Activated naive CD4-positive, alpha-beta T cell treated with anti-CD3 and anti-CD28 coated beads, Interleukin-2, amount 10 ng/mL, durations not matched to agents 7 days and 5 days (primary cell): Measurements from ENCODE around the gene FRMD4B.
"Not testable (repeated sequence)": the region's sequence is repeated elsewhere in the genome, so short reads cannot be mapped to it uniquely, and the experiment has no call there.

Experiments
- CTCF ChIA-PET: fragments of 350-600 bp; sonication (Branson Sonifier 250); formaldehyde crosslinking; loops from one replicate; lab custom pipeline; 2021; ENCODE audit warnings: antibody characterized with exemption; lab: Charles Lee
- DNase-seq: peaks from one replicate; pipeline ENCODE4 v3.0.0-alpha.2; 2020
- H3K27ac Mint-ChIP-seq: one replicate; pipeline ENCODE4 v1.8.0; 2021; ENCODE audit warnings: mild to moderate bottlenecking, moderate library complexity, mixed read lengths
- H3K27me3 Mint-ChIP-seq: one replicate; pipeline ENCODE4 v1.8.0; 2021; ENCODE audit warnings: mild to moderate bottlenecking, mixed read lengths
- H3K36me3 Mint-ChIP-seq: one replicate; pipeline ENCODE4 v1.8.0; 2021; ENCODE audit warnings: mixed read lengths
- H3K4me1 Mint-ChIP-seq: one replicate; pipeline ENCODE4 v1.8.0; 2021; ENCODE audit warnings: mixed read lengths
- H3K4me3 Mint-ChIP-seq: one replicate; pipeline ENCODE4 v1.8.0; 2021; ENCODE audit warnings: mild to moderate bottlenecking, moderate library complexity, mixed read lengths
- H3K9me3 Mint-ChIP-seq: one replicate; pipeline ENCODE4 v1.8.0; 2021; ENCODE audit warnings: mixed read lengths

The FRMD4B gene

DNA sequence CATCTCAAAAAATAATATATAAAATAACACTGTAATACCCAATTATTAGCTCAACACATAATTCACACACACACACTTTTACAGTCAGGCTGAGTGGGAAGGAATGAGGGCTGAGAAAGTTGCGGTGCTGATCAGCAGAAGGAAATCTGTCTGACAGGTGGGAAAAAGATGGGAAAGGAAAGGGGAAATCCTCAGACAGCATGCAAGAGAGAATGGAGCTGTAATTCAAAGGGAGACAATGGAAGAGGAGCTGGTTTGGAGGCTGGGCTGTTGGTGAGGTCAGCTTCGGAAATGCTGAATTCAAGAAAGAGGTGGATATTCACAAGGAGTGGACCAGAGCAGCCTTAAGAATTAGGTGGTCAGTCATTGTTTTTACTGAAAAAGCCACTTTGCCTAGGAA is 141.8 kb downstream of the FRMD4B start:
- Mint-ChIP-seq H3K9me3 (no peaks in the 10 kb centered on the region), H3K4me1 (peaks cover under 1% of the 10 kb centered on the region), H3K36me3 (no peaks in the 10 kb centered on the region), H3K27ac (no peak overlapping the region), H3K27me3 (peaks cover 3% of the 10 kb centered on the region), H3K4me3 (no peak overlapping the region)
- DNase-seq: no peak
- CTCF ChIA-PET: interaction anchor here (1.2 kb wide), 1 partner anchor 82 kb away, joined by 5 read pairs; no protein-coding TSS in a partner anchor

DNA sequence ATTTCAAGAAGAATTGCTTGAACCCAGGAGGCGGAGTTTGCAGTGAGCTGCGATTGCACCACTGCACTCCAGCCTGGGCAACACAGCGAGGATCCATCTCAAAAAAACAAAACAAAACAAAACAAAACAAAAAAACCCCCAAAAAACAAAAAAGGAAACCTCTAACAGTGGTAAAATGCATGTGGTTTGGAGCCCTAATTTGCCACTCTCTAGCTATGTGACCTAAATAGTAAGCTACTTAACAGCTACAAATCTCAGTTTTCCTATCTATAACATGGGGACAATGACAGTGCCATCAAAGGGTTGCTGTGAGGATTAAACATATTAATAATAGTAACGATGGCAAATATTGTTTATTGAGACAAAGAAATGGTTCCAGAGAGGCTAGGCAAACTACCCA is 144.1 kb downstream of the FRMD4B start:
- Mint-ChIP-seq H3K4me3 (no peak overlapping the region), H3K36me3 (no peaks in the 10 kb centered on the region), H3K4me1 (peaks cover 3% of the 10 kb centered on the region), H3K27me3 (peaks cover 3% of the 10 kb centered on the region), H3K9me3 (no peaks in the 10 kb centered on the region), H3K27ac (no peak overlapping the region)
- CTCF ChIA-PET: no interaction called here
- DNase-seq: no peak

DNA sequence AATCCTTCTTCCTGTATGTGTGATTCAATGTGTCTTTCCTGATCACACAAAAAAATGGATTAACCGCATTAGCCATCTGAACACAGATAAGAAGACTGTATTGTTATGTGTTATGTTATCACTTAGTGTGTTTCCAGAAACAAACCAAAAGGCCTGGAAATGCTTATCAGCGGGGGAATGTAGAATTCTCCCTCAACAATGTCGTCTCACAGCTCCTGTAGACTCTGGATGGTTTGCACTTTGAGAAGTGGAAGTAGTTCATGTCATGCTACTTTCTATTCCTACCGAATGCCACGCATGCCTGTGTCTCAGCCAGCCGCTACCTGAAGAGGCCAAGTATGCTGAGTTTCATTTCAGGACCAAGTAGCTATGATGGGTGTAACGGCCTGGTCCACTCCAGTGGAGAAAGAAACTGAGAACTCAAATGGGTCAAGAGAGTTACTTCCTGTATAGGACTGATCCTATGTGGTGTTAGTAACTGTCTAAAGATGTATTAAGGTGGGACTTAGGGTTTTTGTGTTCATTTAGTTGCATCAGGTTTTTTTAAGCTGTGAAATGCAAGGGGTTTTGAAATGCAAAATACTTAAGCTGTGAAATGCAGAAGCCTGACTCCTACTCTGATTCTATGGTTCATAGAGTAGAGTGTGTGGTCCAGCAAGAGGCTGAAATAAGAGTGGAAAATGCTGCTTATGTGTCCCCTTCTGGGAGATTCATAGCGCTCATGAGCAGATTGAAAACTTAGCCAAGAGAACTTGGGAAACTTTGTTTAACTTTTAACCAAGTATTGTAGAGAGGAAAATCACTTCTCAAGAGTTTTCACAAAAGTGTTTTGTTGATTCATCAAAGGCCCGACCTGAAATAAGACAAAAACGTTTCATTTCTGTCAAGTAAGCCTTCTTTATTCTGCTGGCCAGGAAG is 145.0 kb downstream of the FRMD4B start:
- no peak overlapping the region for H3K4me3 Mint-ChIP-seq
- CTCF ChIA-PET: no interaction called here
- no peaks in the 10 kb centered on the region for H3K27me3 Mint-ChIP-seq
- H3K27ac Mint-ChIP-seq: no peak overlapping the region
- DNase-seq: no peak
- H3K4me1 Mint-ChIP-seq: peaks cover 12% of the 10 kb centered on the region
- no peaks in the 10 kb centered on the region for H3K9me3 Mint-ChIP-seq
- H3K36me3 Mint-ChIP-seq: no peaks in the 10 kb centered on the region

DNA sequence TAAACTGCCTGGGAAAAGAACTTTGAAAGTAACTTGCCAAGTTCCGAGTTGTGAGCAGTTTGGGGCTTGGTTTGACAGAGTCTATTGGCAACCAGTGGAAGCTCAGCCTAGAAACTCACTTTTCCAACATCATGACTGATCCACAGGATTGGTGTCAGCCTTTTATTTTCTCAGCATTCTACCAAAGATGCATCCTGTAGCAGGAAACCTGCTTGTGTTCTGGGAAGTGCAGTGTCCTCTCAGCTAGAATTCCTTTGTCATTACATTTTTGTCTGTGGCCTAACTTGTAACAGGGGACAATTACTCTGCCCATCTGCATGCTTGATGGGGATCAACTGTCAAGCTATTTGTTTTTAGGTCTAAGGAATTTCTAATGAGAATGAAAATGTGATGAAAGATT is 146.8 kb downstream of the FRMD4B start:
- no peak overlapping the region for H3K27ac Mint-ChIP-seq
- no peaks in the 10 kb centered on the region for H3K9me3 Mint-ChIP-seq
- no peak overlapping the region for H3K4me3 Mint-ChIP-seq
- peaks cover 20% of the 10 kb centered on the region for H3K4me1 Mint-ChIP-seq
- H3K36me3 Mint-ChIP-seq: no peaks in the 10 kb centered on the region
- CTCF ChIA-PET: interaction anchor here (0.6 to 1.1 kb wide), 2 partner anchors 31 to 213 kb away, joined by 3 to 4 read pairs; no protein-coding TSS in a partner anchor
- no peaks in the 10 kb centered on the region for H3K27me3 Mint-ChIP-seq
- DNase-seq: no peak

DNA sequence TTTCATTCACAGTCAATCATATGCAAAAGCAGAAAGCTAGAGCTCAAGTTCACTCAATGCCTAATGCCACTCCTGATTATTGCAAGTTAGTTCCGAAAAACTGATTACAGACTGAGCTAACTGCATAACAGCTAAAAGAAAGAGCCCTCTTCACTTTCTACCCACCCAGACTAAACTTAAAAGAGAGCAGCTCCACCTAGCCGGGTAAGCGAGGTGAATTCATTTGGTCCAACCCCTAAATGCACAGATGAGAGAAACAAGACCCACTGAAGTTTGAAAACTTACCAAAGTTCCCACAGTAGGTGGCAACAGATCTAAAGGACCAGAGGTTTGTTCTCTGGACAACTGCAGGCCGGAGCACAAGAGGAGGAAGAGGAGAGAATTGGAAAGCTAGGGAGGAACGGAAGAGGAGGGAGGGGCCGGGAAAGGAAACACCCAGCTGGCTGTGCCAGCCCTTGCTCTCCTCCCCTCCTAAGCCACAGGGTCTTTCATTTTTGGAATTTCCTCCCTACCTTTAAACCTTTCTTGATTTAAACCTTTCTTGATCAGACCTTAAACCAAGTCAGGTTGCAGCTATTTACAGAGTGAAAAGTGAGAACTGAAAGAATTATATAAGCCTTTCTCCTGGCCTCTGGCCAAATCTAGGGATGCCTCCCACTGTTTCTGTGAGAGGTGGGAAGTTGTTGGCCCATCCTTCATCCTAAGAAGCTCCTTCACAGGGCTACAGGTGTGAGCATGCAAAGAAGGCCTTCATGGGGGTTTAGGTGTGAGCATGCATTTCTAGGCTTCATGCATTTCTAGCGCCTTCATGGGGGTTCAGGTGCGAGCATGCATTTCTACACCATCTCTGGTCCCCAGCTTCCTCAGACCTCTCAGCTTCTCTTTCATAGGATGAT is 148.8 kb downstream of the FRMD4B start:
- Mint-ChIP-seq H3K4me3 (peak overlapping the region; percentile 35), H3K27ac (no peak overlapping the region), H3K9me3 (no peaks in the 10 kb centered on the region), H3K4me1 (peaks cover 20% of the 10 kb centered on the region), H3K27me3 (no peaks in the 10 kb centered on the region), H3K36me3 (no peaks in the 10 kb centered on the region)
- no peak for DNase-seq
- CTCF ChIA-PET: interaction anchor here (0.6 to 2.3 kb wide), 12 partner anchors 16 to 172 kb away, joined by 3 to 19 read pairs (median 4); partner anchors contain the start of gene LMOD3

DNA sequence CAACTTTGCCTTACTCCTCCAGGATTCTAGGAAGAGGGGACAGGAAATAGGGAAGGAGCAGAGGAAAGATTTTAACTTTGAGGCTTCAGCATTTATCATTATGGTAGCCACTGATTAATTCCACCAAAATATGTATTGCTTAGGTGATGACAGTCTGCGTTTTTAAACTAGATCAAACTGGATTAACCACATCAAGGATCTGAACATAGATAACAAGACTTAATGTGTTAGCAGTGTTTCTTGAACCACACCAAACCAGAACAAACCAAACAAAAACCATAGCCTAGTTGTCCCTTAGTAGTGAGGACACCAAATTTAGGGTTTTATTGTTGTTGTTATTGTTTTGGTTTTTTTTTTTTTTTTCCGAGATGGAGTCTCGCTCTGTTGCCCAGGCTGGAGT is 150.0 kb downstream of the FRMD4B start:
- no peaks in the 10 kb centered on the region for H3K36me3 Mint-ChIP-seq
- H3K27ac Mint-ChIP-seq: peak overlapping the region; percentile 49
- H3K4me3 Mint-ChIP-seq: no peak overlapping the region
- no peaks in the 10 kb centered on the region for H3K9me3 Mint-ChIP-seq
- H3K4me1 Mint-ChIP-seq: peaks cover 20% of the 10 kb centered on the region
- DNase-seq: no peak
- CTCF ChIA-PET: interaction anchor here (1.4 to 2.3 kb wide), 4 partner anchors 41 to 173 kb away, joined by 4 to 19 read pairs (median 6); partner anchors contain the start of gene LMOD3
- no peaks in the 10 kb centered on the region for H3K27me3 Mint-ChIP-seq

DNA sequence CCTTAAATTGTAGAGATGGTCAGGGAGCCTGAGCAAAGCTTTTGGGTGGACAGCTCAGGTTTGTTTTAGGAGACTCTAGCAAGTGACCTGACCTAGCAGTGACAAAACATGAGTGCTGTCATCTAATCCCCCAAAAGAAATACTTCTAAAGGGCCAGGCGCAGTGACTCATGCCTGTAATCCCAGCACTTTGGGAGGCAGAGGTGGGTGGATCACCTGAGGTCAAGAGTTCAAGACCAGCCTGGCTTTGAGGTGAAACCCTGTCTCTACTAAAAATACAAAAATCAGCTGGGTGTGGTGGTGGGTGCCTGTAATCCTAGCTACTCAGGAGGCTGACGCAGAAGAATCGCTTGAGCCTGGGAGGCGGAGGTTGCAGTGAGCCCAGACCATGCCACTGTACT is 150.7 kb downstream of the FRMD4B start:
- H3K4me3 Mint-ChIP-seq, H3K36me3 Mint-ChIP-seq, DNase-seq, H3K27me3 Mint-ChIP-seq, H3K27ac Mint-ChIP-seq, H3K9me3 Mint-ChIP-seq: not testable (repeated sequence)
- peaks cover 20% of the 10 kb centered on the region for H3K4me1 Mint-ChIP-seq
- CTCF ChIA-PET: interaction anchor here (1.5 kb wide), 1 partner anchor 40 kb away, joined by 6 read pairs; no protein-coding TSS in a partner anchor

DNA sequence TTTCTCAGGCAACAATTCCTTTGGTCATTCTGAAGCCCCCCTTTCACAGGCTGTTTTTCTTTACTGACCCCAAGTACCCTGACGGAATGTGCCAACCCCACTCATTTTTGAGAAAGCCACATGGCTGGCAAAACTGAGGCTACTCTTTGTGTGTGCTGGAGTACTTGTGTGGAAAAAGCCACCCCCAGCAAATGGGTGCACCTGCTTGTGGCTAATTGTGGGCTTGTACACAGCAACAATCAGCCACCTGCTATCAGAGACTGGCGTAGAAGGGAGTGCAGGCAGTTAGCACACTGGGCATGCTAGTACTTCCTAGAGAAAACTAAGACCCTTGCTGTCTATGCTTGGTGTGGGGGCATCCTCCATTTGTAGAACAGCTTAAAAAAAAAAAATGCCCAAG is 153.4 kb downstream of the FRMD4B start:
- Mint-ChIP-seq H3K4me3 (no peak overlapping the region), H3K9me3 (no peaks in the 10 kb centered on the region), H3K4me1 (peaks cover 20% of the 10 kb centered on the region), H3K27ac (no peak overlapping the region), H3K36me3 (no peaks in the 10 kb centered on the region), H3K27me3 (no peaks in the 10 kb centered on the region)
- CTCF ChIA-PET: no interaction called here
- DNase-seq: no peak

DNA sequence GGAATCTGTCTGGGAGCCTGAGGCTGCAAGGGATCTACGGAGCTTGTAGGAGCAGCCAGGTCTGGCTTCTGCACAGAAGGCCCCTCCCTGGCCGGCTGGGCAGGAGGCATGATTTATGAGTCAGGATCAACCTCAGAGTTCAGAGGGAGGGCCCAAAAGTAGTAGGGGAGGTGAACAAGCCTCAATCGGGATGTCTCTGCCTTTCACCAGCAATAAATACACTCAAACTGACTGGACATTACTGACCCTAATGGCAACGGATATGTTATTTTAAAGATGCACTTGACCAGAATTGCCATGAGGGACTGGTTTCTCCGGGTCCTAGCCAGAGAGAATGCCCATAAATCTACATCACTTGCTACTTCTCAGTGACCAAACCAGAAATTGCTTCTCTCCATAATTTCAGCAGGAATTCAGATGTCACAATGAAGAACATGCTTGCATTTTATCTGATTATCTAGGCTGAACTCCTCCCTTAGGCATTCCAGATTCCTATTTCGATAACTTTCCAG is 153.9 kb downstream of the FRMD4B start:
- Mint-ChIP-seq H3K9me3 (no peaks in the 10 kb centered on the region), H3K36me3 (no peaks in the 10 kb centered on the region), H3K4me3 (no peak overlapping the region), H3K27ac (no peak overlapping the region), H3K27me3 (no peaks in the 10 kb centered on the region), H3K4me1 (peaks cover 18% of the 10 kb centered on the region)
- CTCF ChIA-PET: no interaction called here
- DNase-seq: no peak

DNA sequence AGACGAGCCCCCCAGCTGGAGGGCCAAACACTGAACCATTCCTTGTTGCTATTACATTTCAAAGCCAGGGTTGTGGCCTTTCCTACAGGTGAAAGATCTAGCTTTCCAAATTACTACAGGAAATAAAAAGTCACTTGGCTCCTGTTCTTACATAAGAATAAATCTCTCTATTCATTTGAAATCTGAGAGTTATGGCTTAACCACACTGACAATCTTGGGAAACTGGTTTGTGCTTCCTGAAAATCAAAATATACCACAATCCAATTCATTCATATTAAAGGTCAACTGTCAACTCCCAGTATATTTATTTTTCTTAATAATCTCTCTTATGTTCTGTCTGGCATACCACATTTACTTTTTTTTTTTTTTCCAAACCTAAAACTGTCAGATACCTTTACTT is 159.8 kb downstream of the FRMD4B start:
- Mint-ChIP-seq H3K27ac (no peak overlapping the region), H3K4me1 (no peaks in the 10 kb centered on the region), H3K27me3 (no peaks in the 10 kb centered on the region), H3K36me3 (peaks cover 2% of the 10 kb centered on the region), H3K9me3 (no peaks in the 10 kb centered on the region), H3K4me3 (no peak overlapping the region)
- no peak for DNase-seq
- CTCF ChIA-PET: interaction anchor here (1.2 kb wide), 1 partner anchor 80 kb away, joined by 3 read pairs; no protein-coding TSS in a partner anchor

DNA sequence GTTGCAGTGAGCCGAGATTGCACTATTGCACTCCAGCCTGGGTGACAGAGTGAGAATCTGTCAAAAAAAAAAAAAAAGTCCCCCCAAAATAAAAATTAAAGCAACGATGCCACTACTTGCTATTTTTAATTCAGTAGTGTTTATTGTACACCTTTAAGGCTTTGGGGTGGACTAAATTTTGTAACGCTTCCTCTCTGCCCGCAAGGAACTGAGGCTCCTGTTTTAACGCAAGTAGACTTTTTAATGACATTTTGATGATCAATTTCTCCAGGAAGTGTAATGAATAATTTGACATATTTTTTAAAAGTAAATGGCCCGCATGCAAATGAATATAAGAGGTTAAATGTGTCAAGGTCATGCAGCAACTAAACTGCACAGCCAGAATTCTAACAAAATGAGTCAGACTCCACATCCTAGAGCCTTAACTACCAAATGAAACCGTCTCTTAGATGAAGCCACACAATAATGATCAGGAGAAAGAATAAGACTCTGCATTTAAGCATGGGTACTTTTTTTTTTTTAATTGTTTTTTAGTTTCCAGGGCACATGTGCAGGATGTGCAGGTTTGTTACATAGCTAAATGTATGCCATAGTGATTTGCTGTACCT is 166.7 kb downstream of the FRMD4B start:
- CTCF ChIA-PET: no interaction called here
- no peaks in the 10 kb centered on the region for H3K27me3 Mint-ChIP-seq
- H3K36me3 Mint-ChIP-seq: peaks cover 10% of the 10 kb centered on the region
- no peak overlapping the region for H3K27ac Mint-ChIP-seq
- no peaks in the 10 kb centered on the region for H3K9me3 Mint-ChIP-seq
- H3K4me3 Mint-ChIP-seq: no peak overlapping the region
- no peak for DNase-seq
- peaks cover 5% of the 10 kb centered on the region for H3K4me1 Mint-ChIP-seq

DNA sequence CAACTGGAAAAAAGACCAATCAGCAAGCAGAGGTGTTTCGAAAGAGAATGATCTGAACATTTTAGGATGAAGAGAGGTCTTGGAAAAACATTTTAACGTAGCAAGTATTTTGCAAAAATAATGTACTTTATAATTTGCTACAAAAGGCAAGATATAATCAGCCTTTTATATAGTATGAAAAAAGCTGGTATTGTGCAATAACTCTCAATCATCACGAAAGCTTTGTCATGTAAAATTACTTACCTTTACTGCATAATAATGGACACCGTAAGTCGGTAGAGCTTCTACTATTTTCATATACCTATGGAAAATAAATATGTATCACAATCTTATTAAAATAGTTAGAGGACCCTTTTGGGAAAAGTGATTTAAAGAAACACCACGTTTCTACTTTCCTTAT is 167.8 kb downstream of the FRMD4B start:
- DNase-seq: no peak
- CTCF ChIA-PET: no interaction called here
- Mint-ChIP-seq H3K4me1 (peaks cover 13% of the 10 kb centered on the region), H3K27me3 (no peaks in the 10 kb centered on the region), H3K9me3 (no peaks in the 10 kb centered on the region), H3K36me3 (peaks cover 10% of the 10 kb centered on the region), H3K27ac (no peak overlapping the region), H3K4me3 (no peak overlapping the region)

DNA sequence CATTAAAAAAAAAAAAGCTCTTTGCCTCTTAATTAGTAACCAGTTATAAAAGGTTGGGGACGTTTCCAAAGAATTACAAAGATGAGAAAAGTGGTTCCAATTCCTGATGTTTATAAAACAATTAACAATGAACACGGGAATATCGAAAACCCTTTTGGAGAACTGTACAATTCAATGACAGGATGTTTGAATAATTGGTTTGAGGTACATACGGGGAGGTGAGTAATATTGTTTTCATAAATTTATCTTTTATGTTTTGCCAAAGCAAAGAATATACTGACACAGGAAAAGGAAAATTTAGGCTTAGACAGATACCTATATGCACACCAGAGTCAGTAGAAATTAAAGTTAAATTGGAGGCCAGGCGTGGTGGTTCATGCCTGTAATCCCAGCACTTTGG is 168.9 kb downstream of the FRMD4B start:
- H3K27ac Mint-ChIP-seq: no peak overlapping the region
- no peaks in the 10 kb centered on the region for H3K9me3 Mint-ChIP-seq
- H3K36me3 Mint-ChIP-seq: peaks cover 10% of the 10 kb centered on the region
- H3K4me3 Mint-ChIP-seq: no peak overlapping the region
- CTCF ChIA-PET: no interaction called here
- peaks cover 21% of the 10 kb centered on the region for H3K4me1 Mint-ChIP-seq
- DNase-seq: no peak
- H3K27me3 Mint-ChIP-seq: no peaks in the 10 kb centered on the region
